NT2/D1 (cell line): ENCODE data around the gene UGGT2.

Experiments used
- SUZ12 ChIP-seq: IDR thresholded peaks from 2 replicates; pipeline ENCODE4 v1.6.1; 2011; ENCODE audit not compliant: insufficient read length, insufficient read depth; ENCODE audit errors: extremely low read depth
- YY1 ChIP-seq: IDR thresholded peaks from 2 replicates; pipeline ENCODE4 v1.6.1; 2011; ENCODE audit not compliant: insufficient read length, insufficient read depth
- ZNF274 ChIP-seq: IDR thresholded peaks from 2 replicates; pipeline ENCODE4 v1.6.1; 2011; ENCODE audit warnings: mild to moderate bottlenecking, low read depth, low read length

GRCh38 chr13:95931300-95932025 lies 121.7 kb downstream of the UGGT2 start:
- no peak for TF ChIP-seq YY1
- TF ChIP-seq SUZ12, result no peak
- no peak for TF ChIP-seq ZNF274
